HG02938 (cell line): Measurements from ENCODE around the gene BLVRA.

Experiments used
- ATAC-seq: cut with Tn5 transposase; IDR thresholded peaks from one replicate; pipeline ENCODE4 v1.9.1; 2021; ENCODE audit warnings: mild to moderate bottlenecking, moderate library complexity; ENCODE audit not compliant: unreplicated experiment

BLVRA gene

GRCh38 chr7:43855176-43855575 is 96.7 kb downstream of the BLVRA start:
- ATAC-seq = no peak

GRCh38 chr7:43856316-43856715 is 97.8 kb downstream of the BLVRA start:
- no peak for ATAC-seq
